HG03159 (cell line): ENCODE results near the gene BAZ2A.
"Not testable (repeated sequence)": the region's sequence is repeated elsewhere in the genome, so short reads cannot be mapped to it uniquely, and the experiment has no call there.

Source experiments
- ATAC-seq: cut with Tn5 transposase; IDR thresholded peaks from one replicate; pipeline ENCODE4 v1.9.1; 2021; ENCODE audit warnings: mild to moderate bottlenecking, moderate library complexity; ENCODE audit not compliant: unreplicated experiment

Gene BAZ2A

GRCh38 chr12:56599797-56600196, 30.3 kb downstream of the BAZ2A start:
- ATAC-seq = no peak

GRCh38 chr12:56599041-56599440, 31.1 kb downstream of the BAZ2A start:
- no peak for ATAC-seq

- no peak for ATAC-seq
These were observed 33.3 kb downstream of the BAZ2A start for GRCh38 chr12:56596815-56597214.

GRCh38 chr12:56593909-56594621, 36.1 kb downstream of the BAZ2A start:
- ATAC-seq = no peak

GRCh38 chr12:56591961-56592360, 38.2 kb downstream of the BAZ2A start:
- no peak for ATAC-seq

GRCh38 chr12:56591126-56591525, 39.0 kb downstream of the BAZ2A start:
- ATAC-seq = no peak

GRCh38 chr12:56590237-56590830, 39.8 kb downstream of the BAZ2A start:
- no peak for ATAC-seq

- ATAC-seq = no peak
These were observed 40.3 kb downstream of the BAZ2A start for GRCh38 chr12:56589783-56590182.

GRCh38 chr12:56585098-56585497, 45.0 kb downstream of the BAZ2A start:
- ATAC-seq = no peak

- ATAC-seq = no peak
These were observed 48.5 kb downstream of the BAZ2A start for GRCh38 chr12:56581418-56582145.

- no peak for ATAC-seq
These were observed 51.1 kb downstream of the BAZ2A start for GRCh38 chr12:56578983-56579546.

GRCh38 chr12:56577248-56577647, 52.9 kb downstream of the BAZ2A start:
- not testable (repeated sequence) for ATAC-seq

- ATAC-seq = no peak
These were observed 55.9 kb downstream of the BAZ2A start for GRCh38 chr12:56574210-56574609.

- no peak for ATAC-seq
These were observed 57.8 kb downstream of the BAZ2A start for GRCh38 chr12:56572288-56572687.

GRCh38 chr12:56571121-56571520, 59.0 kb downstream of the BAZ2A start:
- ATAC-seq = no peak

- no peak for ATAC-seq
These were observed 62.0 kb downstream of the BAZ2A start for GRCh38 chr12:56568146-56568545.

- peak; percentile 72 for ATAC-seq
These were observed 64.5 kb downstream of the BAZ2A start for GRCh38 chr12:56565510-56566101.

GRCh38 chr12:56551070-56551469, 79.1 kb downstream of the BAZ2A start:
- no peak for ATAC-seq

- ATAC-seq = no peak
These were observed 83.4 kb downstream of the BAZ2A start for GRCh38 chr12:56546680-56547079.
